NCI-H2227 (cell line): ENCODE data around the gene BRINP2.

Experiments
- DNase-seq: peaks from one replicate; lab custom pipeline; 2025; ENCODE audit not compliant: unreplicated experiment; lab: John Stamatoyannopoulos, UW

Gene BRINP2

DNA sequence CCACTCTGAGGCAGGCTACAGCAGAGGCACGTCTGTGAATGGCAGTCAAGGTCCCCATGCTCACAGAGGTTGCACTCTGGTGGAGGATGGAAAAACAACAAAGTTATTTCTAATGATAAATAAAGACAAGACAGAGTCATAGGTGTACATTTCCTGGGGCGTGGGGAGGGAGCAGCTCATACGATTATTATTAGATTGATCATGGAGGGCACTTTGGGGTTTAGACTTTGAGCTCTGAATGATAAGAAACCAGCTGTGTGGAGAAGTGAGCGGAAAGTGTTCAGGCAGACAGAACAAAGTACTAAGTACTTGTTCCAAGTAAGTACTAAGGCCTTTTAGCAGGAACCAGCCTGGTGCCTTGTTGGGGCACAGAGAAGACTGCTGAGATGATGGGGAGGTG lies 86.8 kb downstream of the BRINP2 start:
- no peak for DNase-seq

DNA sequence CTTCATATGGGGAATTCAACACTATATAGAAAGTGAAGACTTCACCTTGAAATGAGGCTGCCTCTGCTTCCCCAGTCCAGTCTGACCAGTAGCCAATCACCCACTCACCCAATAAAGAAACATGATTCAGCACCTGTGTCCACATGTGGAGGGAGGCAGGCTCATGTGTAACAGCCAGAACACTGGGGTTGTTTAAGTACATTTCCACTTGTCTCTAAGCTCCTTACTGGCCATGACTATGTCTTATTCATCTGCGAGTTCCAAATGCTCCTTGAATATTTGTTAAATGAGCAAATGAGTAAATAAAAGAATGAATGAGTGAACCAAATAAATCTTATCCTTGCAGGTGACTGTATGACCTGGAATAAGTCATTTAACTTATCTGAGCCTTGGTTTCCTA lies 100.1 kb downstream of the BRINP2 start:
- no peak for DNase-seq

DNA sequence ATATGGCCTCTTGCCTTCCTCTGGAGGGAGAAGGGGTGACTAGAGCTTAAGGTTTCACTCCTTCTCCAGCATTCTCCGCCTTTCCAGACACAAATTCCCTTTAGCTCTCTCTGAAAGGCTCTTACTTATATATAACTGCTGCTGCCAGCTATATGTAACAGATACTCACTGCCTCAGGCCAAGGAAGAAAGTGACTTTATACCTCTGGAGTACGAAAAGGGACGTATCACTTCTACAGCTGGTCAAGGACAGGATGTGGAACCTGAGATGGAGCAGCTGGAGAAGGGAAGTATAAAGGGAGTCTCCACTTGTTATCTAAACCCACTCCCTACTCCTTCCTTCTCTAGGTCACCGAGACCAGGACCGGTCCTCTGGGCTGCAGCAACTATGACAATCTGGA lies 102.4 kb downstream of the BRINP2 start:
- DNase-seq: no peak

- DNase-seq: no peak
Observed at GRCh38 chr1:177274687-177275211, 104.0 kb downstream of the BRINP2 start.

- no peak for DNase-seq
Observed at GRCh38 chr1:177275736-177276135, 105.0 kb downstream of the BRINP2 start.

- no peak for DNase-seq
Observed at GRCh38 chr1:177278626-177279390, 108.0 kb downstream of the BRINP2 start.

GRCh38 chr1:177281901-177282300 lies 111.1 kb downstream of the BRINP2 start:
- DNase-seq: no peak

- DNase-seq: no peak
Observed at GRCh38 chr1:177282976-177283375, 112.2 kb downstream of the BRINP2 start.

DNA sequence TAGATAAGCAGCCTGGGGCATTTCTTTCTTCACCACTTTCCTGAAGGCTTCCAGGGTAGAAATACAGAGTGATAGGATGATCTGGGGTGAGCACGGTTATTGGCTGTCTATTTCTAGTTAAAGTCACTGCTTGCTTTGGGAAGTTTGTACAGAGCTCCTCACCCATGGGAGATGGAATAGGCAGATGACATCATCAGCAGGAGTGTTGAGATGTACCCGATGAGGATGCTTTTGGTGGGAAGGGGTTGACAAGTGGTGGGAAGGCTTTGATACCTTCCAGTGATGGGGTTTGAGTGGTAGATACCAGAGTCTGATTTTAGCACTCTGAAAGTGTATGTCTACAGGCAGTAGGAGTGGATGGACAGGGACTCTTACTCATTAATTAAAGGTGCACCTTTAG lies 112.6 kb downstream of the BRINP2 start:
- no peak for DNase-seq

- no peak for DNase-seq
Observed at GRCh38 chr1:177286396-177286795, 115.6 kb downstream of the BRINP2 start.

DNA sequence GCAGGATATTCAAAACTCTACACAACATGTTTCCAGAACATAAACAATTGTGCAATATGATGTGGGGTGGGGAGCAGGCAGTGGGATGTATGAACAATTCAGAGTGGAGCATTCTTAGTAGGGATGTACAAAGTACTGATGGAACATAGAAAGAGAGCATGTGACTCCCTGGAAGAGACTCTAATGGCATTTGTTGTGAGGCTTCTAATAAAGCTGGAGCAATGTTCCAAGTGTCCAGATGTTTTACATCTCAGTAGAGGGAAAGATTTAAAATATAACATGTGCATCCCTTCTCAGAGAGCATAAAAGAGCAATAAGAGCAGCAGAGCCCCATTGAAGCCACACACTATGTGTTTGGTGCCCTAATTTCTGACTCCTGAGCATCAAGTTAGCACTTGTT lies 116.5 kb downstream of the BRINP2 start:
- DNase-seq: no peak

- DNase-seq: no peak
Observed at GRCh38 chr1:177287994-177288393, 117.2 kb downstream of the BRINP2 start.

GRCh38 chr1:177289532-177289931 lies 118.8 kb downstream of the BRINP2 start:
- DNase-seq: no peak

- no peak for DNase-seq
Observed at GRCh38 chr1:177300431-177300830, 129.7 kb downstream of the BRINP2 start.

DNA sequence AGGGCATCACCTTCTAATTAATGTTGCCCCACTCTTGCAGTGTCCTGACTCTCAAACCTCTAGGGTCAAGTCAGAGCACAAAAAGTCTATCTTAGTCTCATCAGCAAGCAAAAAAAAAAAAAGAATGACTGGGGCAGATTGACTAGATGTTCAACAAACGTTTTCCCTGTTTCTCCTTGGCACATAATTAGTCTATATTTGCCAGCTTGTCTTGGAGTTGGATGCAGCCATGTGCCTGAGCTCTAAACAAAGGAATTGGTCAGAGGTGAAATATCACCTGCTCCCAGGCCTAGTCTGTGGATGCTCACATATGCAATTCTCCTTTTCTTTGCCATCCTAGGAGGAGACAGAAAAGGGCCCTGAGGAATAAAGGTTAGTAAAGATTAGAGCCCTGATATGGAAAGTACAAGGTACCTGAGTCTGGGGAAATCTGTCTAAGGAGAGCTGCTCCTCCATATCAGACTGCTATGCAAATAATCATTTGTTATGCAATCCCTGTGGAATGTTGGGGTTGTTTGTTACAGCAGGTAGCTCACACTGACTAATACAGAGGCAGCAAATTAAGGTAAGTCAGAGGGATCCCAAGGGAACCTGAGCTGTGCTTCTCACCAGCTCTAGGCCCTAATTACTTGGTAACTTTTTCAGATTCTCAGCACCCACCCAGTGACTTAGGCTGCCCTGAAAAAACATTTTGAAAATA lies 130.8 kb downstream of the BRINP2 start:
- no peak for DNase-seq

- peak; percentile 38 for DNase-seq
Observed at GRCh38 chr1:177302357-177303044, 131.7 kb downstream of the BRINP2 start.

DNA sequence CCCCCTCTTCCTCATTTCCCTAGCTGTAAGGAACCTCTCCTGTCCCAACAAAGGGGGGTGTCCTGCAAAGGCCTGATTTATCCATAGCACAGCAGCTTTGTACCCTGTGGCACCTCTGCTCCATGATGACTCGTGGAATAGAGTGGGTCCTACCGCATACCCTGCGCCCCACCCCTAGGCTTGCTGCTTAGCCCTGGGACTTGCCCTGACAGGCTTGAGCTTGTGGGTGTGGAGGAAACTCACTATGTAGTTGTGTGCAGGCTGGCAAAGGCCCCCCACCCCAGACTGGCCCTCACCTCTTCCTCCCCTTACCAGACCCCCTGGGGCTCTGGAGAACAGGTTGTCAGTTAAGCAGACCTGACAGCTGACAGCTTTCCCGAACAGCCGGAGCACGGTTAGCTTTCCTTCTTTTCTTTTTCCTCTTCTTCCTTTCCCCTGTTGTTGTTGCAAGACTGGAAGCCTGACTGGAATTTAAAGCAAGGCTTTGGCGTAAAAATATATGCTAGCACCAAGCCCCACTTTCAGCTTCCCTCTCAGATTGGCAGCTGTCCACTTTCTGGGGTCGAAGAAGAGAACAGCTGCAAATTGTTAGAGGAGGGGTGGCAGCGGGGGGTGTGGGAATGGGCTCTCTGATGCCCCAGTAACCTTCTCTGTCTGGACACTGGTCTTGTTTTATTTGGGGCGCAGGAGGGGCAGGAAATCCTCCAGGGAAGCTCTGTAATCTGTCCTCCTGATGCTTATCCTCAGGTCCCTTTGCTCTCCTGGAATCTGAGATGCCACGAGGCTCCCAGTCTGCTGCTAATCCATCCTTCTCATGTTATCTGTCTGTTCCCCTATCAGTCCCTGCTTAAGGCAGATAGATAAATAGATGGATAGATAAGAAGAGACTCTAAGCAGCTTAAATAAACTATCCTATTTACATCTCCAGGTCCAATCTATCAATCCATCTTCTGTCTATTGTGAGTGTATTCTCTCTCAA lies 134.6 kb downstream of the BRINP2 start:
- no peak for DNase-seq

DNA sequence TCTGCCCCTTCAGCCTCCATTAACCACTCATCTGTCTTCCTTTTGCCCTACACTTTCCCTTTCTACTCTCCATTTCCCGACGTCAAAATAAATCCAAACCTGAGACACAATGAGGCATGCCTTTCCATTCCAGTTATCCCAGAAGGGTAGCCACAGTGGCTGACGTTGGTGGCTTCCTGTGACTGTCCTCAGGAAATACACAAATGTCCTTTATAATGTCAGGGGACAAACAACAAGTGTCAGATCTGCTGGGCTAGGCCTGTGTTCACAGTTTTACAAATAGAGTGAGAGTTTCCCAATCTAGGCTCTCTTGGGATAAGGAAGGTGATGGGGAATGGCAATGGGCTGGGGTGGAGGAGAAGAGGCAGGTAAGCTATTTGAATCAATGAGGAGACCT lies 135.3 kb downstream of the BRINP2 start:
- DNase-seq: no peak

DNA sequence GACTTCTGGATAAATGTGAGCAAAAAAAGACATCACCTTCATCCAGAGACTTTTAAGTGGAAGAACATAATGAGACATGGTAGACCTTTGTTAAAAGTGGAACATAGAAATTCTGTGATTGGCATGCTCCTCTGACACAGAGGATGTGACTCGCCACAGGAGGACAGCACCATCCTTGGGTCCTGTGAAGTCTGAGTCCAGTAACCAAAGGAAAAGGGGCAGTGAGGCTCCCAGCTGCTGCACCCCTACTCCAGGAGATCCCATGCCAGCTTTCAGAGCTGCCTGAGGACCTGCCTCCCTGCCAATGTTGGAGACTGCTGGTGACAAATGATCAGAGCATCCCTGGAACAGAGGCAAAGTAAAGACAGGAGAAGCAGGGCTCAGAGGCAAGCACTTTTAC lies 136.2 kb downstream of the BRINP2 start:
- DNase-seq: no peak

DNA sequence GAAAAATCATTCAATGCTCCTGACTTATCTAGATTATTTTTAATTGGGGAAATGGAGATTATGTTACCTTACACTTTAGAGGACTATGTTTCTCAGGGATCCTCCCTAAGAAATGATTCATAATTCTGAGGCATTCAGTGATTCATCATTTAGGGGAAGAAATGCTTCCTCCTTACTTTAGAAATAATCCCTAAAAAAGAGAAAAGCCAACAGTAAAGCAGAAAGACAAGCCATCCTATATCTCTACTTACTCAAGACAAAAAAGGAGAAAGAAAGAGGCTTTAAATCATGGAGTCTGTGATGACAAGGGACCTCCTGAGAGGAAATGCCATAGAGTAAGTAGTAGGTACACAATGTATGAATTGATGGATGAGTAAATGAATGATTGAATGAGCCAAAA lies 137.0 kb downstream of the BRINP2 start:
- no peak for DNase-seq

- DNase-seq: no peak
Observed at GRCh38 chr1:177309880-177310279, 139.1 kb downstream of the BRINP2 start.
